H54 (cell line): ENCODE results near the gene VWF.

Experiments
- DNase-seq: peaks from one replicate; pipeline ENCODE4 v3.0.0; 2011; ENCODE audit warnings: low spot score, mixed read lengths; ENCODE audit not compliant: insufficient read length
- FAIRE-seq: peaks from 3 replicates; lab custom pipeline; 2011; peaks lifted over from hg19 to GRCh38; lab: Jason Lieb, UNC
- POLR2A ChIP-seq: IDR thresholded peaks from 2 replicates; pipeline ENCODE4 v1.6.1; 2011; ENCODE audit warnings: low read depth, mild to moderate bottlenecking, low read length

Gene VWF

DNA sequence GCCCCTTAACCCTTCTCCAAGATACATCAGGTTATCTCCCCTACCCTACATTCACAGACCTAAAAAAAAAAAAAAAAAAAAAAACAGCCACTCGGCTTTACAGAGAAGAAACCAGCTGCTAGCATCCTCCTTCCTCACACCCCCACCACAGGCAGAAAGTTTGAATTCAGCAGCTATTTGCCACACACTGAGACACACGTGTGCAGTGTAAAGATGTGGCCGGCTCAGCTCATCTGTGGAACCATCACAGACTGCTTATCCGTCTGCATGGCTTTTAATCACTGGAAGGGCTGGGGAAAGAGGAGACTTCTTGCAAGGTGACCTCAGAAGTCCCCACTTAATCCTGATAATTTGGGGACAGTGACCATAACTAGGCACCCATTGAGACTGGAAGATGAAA is 50.0 kb downstream of the VWF start:
- FAIRE-seq (no peak), DNase-seq (no peak)
- no peak for TF ChIP-seq POLR2A

DNA sequence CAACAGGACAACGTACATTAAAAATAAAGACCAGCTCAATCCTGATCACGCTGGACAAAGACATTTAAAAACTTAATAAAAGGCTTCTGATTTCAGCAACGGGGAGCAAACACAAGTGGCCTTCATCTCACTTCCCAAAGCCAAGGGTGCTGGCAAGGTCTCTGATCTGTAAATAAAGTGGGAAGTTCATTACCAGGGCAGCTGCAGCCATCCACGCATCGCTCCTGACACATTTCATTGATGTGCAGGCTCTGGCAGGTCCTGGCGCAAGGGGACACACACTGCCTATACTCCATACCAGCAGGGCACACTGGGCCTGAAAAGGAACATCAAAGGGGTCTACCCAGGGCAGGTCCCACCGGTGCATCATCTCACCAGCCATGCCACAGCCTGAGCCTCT is 51.0 kb downstream of the VWF start:
- DNase-seq: no peak
- TF ChIP-seq POLR2A: no peak
- FAIRE-seq: no peak

DNA sequence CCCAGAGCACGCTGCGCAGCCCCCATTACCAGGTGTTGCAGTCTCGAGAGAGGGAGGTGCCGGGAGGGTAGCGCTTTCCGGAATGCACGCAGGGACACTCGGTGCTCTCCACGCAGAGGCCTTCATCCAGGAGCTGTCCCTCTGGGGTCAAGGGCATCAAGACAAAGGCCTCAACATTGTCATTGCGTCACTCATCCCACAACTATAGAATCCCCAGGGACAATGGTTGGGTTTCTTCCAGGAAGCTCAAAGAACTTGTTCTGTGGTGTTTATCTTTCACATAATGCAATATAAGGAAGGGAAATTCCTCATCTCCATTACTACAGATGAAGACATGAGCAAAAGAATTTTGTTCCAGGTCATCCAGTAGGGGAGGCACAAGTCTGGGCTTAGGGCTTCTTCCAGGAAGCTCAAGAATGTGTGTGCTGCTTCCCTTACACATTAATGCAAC is 52.1 kb downstream of the VWF start:
- DNase-seq: no peak
- no peak for TF ChIP-seq POLR2A
- FAIRE-seq: no peak

DNA sequence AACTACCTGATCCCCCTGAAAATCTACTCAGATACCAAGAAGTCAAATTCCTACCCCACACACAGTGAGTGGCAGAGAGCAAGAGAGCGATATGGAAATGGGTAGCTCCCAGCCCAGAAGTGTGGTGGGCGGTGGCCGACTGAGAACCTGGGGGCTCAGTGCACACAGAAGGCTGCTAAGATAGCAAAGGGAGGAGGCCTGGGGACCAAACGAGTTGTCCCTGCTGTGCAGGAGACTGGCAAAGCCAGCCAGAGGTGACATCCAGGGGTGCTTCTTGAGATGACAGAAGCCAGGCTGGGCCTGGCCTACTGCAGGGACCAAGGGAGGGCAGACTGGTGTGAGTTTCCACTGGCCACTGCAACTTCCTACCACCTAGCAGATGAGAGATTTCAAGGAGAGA is 52.9 kb downstream of the VWF start:
- FAIRE-seq (no peak), DNase-seq (no peak)
- TF ChIP-seq POLR2A: no peak

DNA sequence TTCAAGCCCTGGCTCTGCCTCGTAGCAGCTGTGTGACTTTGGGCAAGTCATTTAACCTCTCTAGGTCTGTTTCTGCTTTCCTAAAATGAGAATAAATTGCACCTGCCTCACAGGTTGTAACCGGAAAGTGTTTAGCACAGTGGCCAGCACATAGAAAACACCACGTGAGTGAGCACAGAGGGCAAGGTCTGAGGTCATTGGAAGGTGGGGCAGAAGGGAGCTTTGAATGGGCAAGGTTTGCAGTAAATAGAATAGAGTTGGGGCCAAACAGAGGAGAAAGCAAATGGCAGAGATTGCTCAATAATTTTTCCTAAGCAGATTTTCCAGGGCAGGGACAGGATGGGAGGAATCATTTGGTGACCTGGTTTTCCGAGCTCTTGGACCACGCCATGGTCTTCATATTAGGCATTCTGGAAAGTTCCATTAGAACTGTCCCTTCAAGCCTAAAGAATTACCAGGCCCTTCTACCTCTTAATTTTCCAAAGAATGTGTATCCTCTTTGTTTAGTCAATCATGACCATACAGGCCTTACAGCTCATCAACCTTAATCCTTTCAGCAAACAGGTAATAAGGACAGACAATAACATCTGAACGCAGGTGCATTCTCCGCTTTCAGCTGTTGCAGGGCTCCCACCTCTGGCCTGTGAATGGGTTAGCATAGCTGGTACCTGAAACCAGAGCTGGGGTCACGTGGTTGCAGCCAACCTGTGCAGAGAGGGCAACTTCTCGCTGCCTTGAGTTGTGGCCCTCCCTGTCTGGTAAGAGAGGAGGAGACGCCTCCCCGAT is 53.8 kb downstream of the VWF start:
- FAIRE-seq (no peak), DNase-seq (no peak)
- TF ChIP-seq POLR2A: no peak

DNA sequence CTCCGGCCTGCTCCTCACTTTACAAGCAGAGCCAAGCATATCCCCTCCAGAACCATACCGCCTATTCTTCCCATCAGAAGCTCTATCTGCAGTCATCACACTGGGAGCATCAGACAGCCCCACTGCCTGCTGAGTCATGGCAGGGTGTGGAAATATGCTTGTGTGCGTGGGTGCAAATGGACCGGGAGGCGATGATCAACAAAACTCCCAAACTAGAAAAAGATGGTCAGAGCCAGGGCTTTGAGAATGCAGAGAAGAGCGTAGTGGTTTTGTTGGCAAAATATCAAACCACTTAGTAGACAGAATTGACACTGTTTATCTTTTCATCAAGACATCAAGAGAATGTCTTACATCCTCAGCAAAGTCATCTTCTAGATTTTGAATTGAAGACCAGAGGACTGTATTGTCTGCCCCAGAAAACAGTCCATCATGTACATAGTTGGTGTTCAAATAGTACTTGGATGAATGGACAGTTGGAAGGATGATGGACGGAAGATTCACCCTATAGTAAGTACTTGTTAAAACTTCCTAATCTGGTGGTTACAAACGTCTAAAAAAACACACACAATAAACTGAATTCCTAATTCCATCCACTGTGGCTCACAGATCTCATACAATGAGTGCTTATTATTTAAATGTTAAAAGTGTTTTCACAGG is 54.9 kb downstream of the VWF start:
- no peak for FAIRE-seq

DNA sequence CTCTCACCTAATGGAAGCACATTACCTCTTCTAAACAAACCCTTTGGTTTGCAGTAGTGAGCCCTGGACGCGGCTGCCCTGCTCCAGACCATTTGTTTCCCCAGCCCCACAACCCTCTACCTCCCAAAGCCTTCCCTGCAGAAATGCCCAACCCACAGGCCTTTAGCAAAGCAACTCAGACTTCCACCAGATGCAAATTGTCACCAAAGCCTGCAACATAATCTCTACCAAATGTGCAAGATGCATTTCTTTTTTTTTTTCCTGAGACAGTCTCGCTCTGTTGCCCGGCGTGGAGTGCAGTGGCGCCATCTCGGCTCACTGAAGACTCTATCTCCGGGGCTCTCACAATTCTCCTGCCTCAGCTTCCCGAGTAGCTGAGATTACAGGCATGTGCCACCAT is 56.2 kb downstream of the VWF start:
- FAIRE-seq: no peak

More for the DNA sequence above, 54.9 kb downstream of the VWF start:
- no peak for TF ChIP-seq POLR2A
- peak; percentile 30 for DNase-seq

DNA sequence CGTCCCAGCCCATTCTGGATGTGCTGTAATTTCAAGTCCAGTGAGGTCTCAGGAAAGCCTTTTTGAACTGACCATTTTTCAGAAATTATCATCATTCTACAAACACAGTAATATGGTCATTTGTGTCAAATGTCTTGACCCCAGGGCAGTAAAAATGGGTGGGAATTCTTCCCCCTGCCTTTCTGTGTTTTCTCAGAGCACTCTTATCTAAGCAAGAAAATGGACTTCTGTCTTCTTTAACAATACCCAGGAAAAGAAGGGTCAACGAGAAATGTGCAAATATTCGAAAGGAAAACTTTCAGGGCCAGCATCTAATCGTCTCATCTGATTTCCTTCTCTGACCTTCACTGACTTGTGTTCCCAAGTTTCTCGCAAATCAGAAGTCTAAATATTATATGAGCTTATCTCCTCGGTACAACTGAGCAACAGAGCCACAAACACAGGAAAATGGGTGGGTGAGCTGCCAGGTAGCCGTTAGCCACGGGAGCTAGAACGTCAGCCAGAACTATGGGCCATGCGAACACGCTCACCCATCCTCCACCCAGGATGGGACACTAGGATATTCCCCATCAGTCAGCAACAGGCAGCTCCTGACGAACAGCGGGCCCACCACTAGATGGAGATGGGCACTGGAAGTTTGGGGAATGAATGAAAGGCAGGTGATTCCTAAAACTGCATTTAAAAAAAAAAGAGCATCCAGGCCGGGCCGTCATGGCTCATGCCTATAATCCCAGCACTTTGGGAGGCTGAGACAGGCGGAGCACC is 57.1 kb downstream of the VWF start:
- no peak for DNase-seq
- TF ChIP-seq POLR2A: no peak
- no peak for FAIRE-seq

More for the DNA sequence above, 56.2 kb downstream of the VWF start:
- no peak for DNase-seq
- no peak for TF ChIP-seq POLR2A

DNA sequence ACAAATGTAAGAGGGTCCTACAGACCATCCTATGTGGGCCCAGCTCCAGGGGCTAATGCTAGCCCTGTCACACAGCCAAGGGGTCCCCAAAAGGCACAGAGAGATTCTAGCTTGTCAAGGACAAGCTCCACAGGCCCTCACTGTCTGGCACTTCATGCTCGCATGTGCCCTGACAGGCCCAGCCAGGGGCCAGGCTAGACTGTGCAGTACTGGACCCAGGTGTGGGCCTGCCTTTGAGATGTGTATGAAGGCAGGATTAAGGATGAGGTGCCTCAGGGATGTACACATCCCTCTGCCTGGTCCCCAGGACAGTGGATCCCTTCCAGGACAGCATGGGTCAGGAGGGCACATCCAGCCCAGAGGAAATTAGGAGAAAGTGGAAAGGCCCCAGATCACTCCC is 57.8 kb downstream of the VWF start:
- FAIRE-seq: no peak
- no peak for TF ChIP-seq POLR2A
- no peak for DNase-seq

DNA sequence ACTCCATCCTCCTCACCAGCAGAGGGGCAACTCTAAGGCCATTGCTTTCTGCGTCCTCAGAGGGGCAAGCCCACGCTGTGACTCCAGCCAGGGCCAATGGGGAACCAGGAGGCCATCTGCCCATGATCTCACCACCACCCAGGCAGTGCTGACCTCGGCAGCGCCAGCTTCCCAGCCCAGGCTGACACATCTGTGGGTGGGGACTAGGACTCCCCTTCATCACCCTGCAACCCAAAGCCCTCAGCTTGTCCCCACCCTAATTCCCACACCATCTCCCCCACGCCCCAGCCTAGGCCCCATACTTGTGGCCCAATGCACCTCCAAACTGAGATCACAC is 58.6 kb downstream of the VWF start:
- TF ChIP-seq POLR2A: no peak
- DNase-seq: no peak
- FAIRE-seq: no peak

DNA sequence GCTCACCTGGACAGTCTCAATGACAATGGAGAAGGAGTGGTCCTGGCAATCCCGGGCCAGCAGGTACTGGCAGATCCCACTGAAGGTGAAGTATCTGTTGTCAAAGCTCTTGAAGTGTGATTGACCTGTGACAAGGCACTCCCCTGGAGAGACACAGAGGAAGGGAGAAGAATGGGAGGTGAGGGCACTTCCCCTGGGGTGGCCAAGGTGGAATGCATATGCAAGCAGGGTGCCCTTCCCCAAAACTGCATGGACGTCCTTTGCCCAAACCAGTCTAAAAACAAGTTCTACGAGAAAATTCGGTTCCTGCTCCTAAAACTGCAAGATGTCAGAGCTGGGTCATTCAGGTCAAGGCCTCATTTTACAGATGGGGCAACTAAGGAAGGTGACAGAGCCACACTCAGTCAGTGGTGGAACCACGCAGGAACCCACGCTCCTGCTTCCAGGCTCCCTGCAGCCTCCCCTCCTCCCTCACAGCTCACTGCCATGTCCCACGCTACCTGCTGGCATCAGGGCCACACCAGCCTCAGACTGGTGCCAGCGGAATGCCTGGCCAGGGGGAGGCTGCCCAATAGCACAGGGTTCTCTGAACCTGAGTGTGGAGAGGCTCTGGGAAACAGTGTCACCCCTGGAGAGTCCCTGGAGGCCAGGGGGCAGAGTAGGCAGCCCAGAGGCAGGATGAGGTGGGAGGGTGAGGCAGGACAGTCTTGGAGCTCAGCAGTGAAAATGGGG is 59.2 kb downstream of the VWF start:
- TF ChIP-seq POLR2A: no peak
- no peak for FAIRE-seq
- no peak for DNase-seq

DNA sequence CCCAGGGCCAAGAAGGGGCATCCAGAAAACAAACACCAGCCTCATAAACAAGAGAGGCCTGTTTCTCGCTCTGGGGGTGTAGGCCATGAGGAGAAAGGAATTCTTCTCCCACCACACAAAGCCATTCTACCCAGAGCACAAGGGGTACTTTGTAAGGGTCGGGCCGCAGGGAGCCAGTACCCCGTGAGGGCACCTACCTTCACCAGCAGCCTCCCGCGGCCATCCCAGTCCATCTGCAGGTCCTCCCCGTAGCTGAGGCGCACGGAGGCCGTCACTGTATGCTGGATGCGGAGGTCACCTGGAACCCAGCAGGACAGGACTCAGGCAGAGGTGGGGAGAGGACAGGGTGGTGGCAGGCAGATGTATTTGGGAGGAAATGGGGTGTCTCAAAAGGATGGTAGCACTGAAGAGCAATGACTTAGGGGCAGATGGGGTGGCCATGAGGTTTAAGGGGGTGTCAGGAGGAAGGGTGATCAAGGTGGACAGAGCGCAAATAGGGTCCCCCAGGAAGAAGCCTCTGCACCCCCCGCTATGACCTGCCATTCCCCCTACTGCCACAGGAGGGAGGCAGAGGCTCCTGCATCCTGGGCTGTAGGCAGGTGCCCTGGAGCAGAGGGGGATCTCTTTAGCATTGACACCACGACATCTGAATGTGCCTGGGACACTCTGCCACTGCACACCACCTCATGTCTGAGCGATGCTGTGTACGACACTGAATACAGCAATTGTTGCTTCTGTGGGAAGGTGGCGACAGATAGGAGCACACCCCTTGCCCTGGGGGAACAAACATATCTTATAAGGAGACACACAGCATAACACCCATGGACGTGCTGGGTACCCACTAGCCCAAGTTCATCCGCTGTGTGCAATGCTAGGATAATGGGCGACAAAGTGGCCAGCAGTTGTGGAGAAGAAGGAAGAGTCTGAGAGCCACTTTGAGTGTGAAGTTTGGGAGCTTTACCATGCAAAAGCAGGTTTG is 61.4 kb downstream of the VWF start:
- DNase-seq: peak; percentile 77
- no peak for FAIRE-seq
- no peak for TF ChIP-seq POLR2A

DNA sequence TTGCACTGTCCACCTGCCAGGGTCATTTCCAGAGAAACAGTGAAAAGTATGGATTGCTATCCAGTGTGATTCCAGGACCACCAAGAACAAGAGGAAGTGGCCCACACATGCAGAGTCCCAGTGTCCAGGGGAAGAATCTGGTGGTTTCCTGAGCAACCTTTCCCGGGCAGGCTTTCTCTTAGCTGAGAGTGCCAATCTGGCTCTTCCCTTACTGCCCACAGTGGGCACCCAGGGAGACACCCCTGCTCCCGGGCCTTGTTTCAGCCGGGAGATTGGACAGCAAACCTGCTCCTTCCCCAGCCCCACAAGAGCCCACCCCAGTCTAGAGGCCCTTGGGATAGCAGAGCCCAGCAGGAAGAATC is 62.1 kb downstream of the VWF start:
- FAIRE-seq: no peak
- no peak for TF ChIP-seq POLR2A

More for the DNA sequence above, 62.1 kb downstream of the VWF start:
- DNase-seq: no peak
